ENCODE results near the gene LIMS2.

Gene LIMS2

GRCh38 chr2:127656569-127657231, 18.6 kb downstream of the LIMS2 start:
- DNase-seq, result no peak

- DNase-seq, result no peak
Measured at GRCh38 chr2:127655209-127656073, 19.9 kb downstream of the LIMS2 start.

GRCh38 chr2:127654838-127655175, 20.5 kb downstream of the LIMS2 start:
- DNase-seq, result no peak

GRCh38 chr2:127654084-127654837, 21.1 kb downstream of the LIMS2 start:
- no peak for DNase-seq

GRCh38 chr2:127653421-127654083, 21.8 kb downstream of the LIMS2 start:
- no peak for DNase-seq

- DNase-seq, result no peak
Measured at GRCh38 chr2:127652786-127653357, 22.5 kb downstream of the LIMS2 start.

GRCh38 chr2:127651971-127652550, 23.3 kb downstream of the LIMS2 start:
- DNase-seq, result no peak

- no peak for DNase-seq
Measured at GRCh38 chr2:127651381-127651809, 23.9 kb downstream of the LIMS2 start.

GRCh38 chr2:127650785-127651380, 24.4 kb downstream of the LIMS2 start:
- no peak for DNase-seq

- DNase-seq, result no peak
Measured at GRCh38 chr2:127650041-127650784, 25.1 kb downstream of the LIMS2 start.

- peak; percentile 43 for DNase-seq
Measured at GRCh38 chr2:127649684-127650040, 25.7 kb downstream of the LIMS2 start.

- no peak for DNase-seq
Measured at GRCh38 chr2:127649100-127649611, 26.2 kb downstream of the LIMS2 start.

GRCh38 chr2:127648321-127648720, 27.0 kb downstream of the LIMS2 start:
- DNase-seq, result no peak

GRCh38 chr2:127647242-127648190, 27.8 kb downstream of the LIMS2 start:
- DNase-seq, result no peak

- no peak for DNase-seq
Measured at GRCh38 chr2:127646487-127647241, 28.7 kb downstream of the LIMS2 start.

- no peak for DNase-seq
Measured at GRCh38 chr2:127645395-127646291, 29.7 kb downstream of the LIMS2 start, which contains the start of gene GPR17. TSS of gene GPR17 (plus strand) at chr2:127646153. CDS start at chr2:127650736, 4,583 bp downstream.

- no peak for DNase-seq
Measured at GRCh38 chr2:127645026-127645394, 30.3 kb downstream of the LIMS2 start.

All from SHP77 treated with DMSO at 0.1 percent for 48 hours (cell line).